Neural progenitor cell (in vitro differentiated cells): ENCODE data around the gene RNPEPL1. TPM values are rescaled to one million over a fixed set of nuclear protein-coding genes. Genes with fewer than 3 reads are reported as not detected.

Experiments
- DNase-seq: peaks from one replicate; pipeline ENCODE4 v3.0.0-alpha.2; 2016; ENCODE audit warnings: low spot score
- H2AFZ ChIP-seq: fragments of 200-600 bp; sonication (generic); replicated peaks from 2 replicates; pipeline ENCODE4 v1.6.1; 2016; ENCODE audit warnings: antibody characterized with exemption
- H3F3A ChIP-seq: fragments of 200-600 bp; sonication (generic); 2 replicates; pipeline ENCODE4 v1.6.1; 2016; ENCODE audit warnings: antibody characterized with exemption, low read depth
- H3K27ac ChIP-seq: fragments of 200-600 bp; sonication (generic); 2 replicates; pipeline ENCODE4 v1.5.1; 2016; ENCODE audit warnings: mild to moderate bottlenecking
- H3K27me3 ChIP-seq: fragments of 200-600 bp; sonication (generic); 2 replicates; pipeline ENCODE4 v1.6.1; 2016; ENCODE audit warnings: mild to moderate bottlenecking, moderate library complexity
- H3K36me3 ChIP-seq: fragments of 200-600 bp; sonication (generic); 2 replicates; pipeline ENCODE4 v1.5.1; 2016
- H3K4me1 ChIP-seq: fragments of 200-600 bp; sonication (generic); 2 replicates; pipeline ENCODE4 v1.6.1; 2016; ENCODE audit warnings: mixed run types
- H3K4me2 ChIP-seq: fragments of 200-600 bp; sonication (generic); 2 replicates; pipeline ENCODE4 v1.6.1; 2016
- H3K4me3 ChIP-seq: fragments of 200-600 bp; sonication (generic); 2 replicates; pipeline ENCODE4 v1.5.1; 2016
- H3K79me2 ChIP-seq: fragments of 200-600 bp; sonication (generic); 2 replicates; pipeline ENCODE4 v1.6.1; 2016; ENCODE audit warnings: low read depth
- H3K9ac ChIP-seq: fragments of 200-600 bp; sonication (generic); 2 replicates; pipeline ENCODE4 v1.6.1; 2016
- H3K9me3 ChIP-seq: fragments of 200-600 bp; sonication (generic); 2 replicates; pipeline ENCODE4 v1.5.1; 2016; ENCODE audit warnings: low read depth
- H4K20me1 ChIP-seq: fragments of 200-600 bp; sonication (generic); 2 replicates; pipeline ENCODE4 v1.6.1; 2016; ENCODE audit warnings: low read depth
- H3K27ac Mint-ChIP-seq: 3 replicates; pipeline ENCODE4 v1.8.0; 2021; ENCODE audit warnings: mixed read lengths
- H3K27me3 Mint-ChIP-seq: 2 replicates; pipeline ENCODE4 v1.8.0; 2022; ENCODE audit warnings: low read depth, mild to moderate bottlenecking, inconsistent platforms, moderate library complexity, mixed read lengths; ENCODE audit not compliant: insufficient read depth
- H3K36me3 Mint-ChIP-seq: 3 replicates; pipeline ENCODE4 v1.8.0; 2021; ENCODE audit warnings: mixed read lengths
- H3K4me1 Mint-ChIP-seq: 3 replicates; pipeline ENCODE4 v1.8.0; 2021; ENCODE audit warnings: mixed read lengths
- H3K4me3 Mint-ChIP-seq: 3 replicates; pipeline ENCODE4 v1.8.0; 2021; ENCODE audit warnings: mild to moderate bottlenecking, moderate library complexity, mixed read lengths
- H3K9me3 Mint-ChIP-seq: 3 replicates; pipeline ENCODE4 v1.8.0; 2020; ENCODE audit warnings: mixed read lengths
- CTCF ChIP-seq: fragments of 200-600 bp; sonication (generic); IDR thresholded peaks from 2 replicates; pipeline ENCODE4 v1.5.1; 2017; ENCODE audit warnings: antibody characterized with exemption, mild to moderate bottlenecking
- EZH2 ChIP-seq: fragments of 200-600 bp; sonication (generic); IDR thresholded peaks from 2 replicates; pipeline ENCODE4 v1.6.1; 2017; ENCODE audit warnings: antibody characterized with exemption, mild to moderate bottlenecking, moderate library complexity
- EZH2phosphoT487 ChIP-seq: fragments of 200-600 bp; sonication (generic); IDR thresholded peaks from 2 replicates; pipeline ENCODE4 v1.6.1; 2017; ENCODE audit warnings: antibody characterized with exemption
- total RNA-seq: library from RNA; depleted of rRNA; stranded (reverse); fragments of >200 nt; gene quantifications from 2 replicates; pipeline ENCODE4 v1.2.3, GENCODE V29; 2015; ENCODE audit warnings: low replicate concordance

RNPEPL1 gene
- total RNA-seq, 1 donor from 2014 or later, result 2.7 TPM

- H3K79me2 ChIP-seq, result no peaks in the 10 kb centered on the region
- no peaks in the 10 kb centered on the region for H3K9me3 ChIP-seq
- Mint-ChIP-seq H3K27me3 (peaks cover 4% of the 10 kb centered on the region), H3K4me3 (no peak overlapping the region), H3K36me3 (peaks cover 4% of the 10 kb centered on the region), H3K27ac (no peak overlapping the region), H3K9me3 (peaks cover 25% of the 10 kb centered on the region), H3K4me1 (peaks cover 2% of the 10 kb centered on the region)
- no peaks in the 10 kb centered on the region for H3K27me3 ChIP-seq
- H3K36me3 ChIP-seq, result no peaks in the 10 kb centered on the region
- no peak overlapping the region for H3K4me3 ChIP-seq
- H3K4me2 ChIP-seq, result no peak overlapping the region
- no peak overlapping the region for H3K27ac ChIP-seq
- no peaks in the 10 kb centered on the region for H3F3A ChIP-seq
- H3K4me1 ChIP-seq, result no peaks in the 10 kb centered on the region
- H4K20me1 ChIP-seq, result no peaks in the 10 kb centered on the region
- no peak overlapping the region for H2AFZ ChIP-seq
- H3K9ac ChIP-seq, result no peak overlapping the region
- TF ChIP-seq EZH2phosphoT487, result no peak
- TF ChIP-seq CTCF, result no peak
- TF ChIP-seq EZH2, result no peak
- no peak for DNase-seq
Measured at GRCh38 chr2:240629968-240630770, 61.9 kb downstream of the RNPEPL1 start.

Other genes starting within 250 kb of the RNPEPL1 start
- gene GPC1, start 132.8 kb upstream of the RNPEPL1 start, total RNA-seq, result 14.2 and 65.0 TPM in 2 replicates
- 4.2 and 6.9 TPM in 2 replicates for gene ANKMY1, start 10.5 kb upstream of the RNPEPL1 start, total RNA-seq
- 5.1 and 8.9 TPM in 2 replicates for gene DUSP28, start 8.1 kb upstream of the RNPEPL1 start, total RNA-seq
- 16.1 and 62.9 TPM in 2 replicates for gene CAPN10, start 18.2 kb downstream of the RNPEPL1 start, total RNA-seq
- 0.34 and 0.74 TPM in 2 replicates for gene GPR35, start 57.0 kb downstream of the RNPEPL1 start, total RNA-seq
- gene AQP12B, start 114.4 kb downstream of the RNPEPL1 start, total RNA-seq, result not detected in 2 replicates
- not detected in 2 replicates for gene AQP12A, start 123.4 kb downstream of the RNPEPL1 start, total RNA-seq